Activated T-cell treated with anti-CD3 and anti-CD28 coated beads, Interleukin-2, amount 50 U/mL, for 24 hours (primary cell): ENCODE results near the gene CDK5R1.
"Not testable (repeated sequence)": the region's sequence is repeated elsewhere in the genome, so short reads cannot be mapped to it uniquely, and the experiment has no call there.

Source experiments
- DNase-seq: peaks from one replicate; pipeline ENCODE4 v3.0.0-alpha.2; 2020
- H3K27ac Mint-ChIP-seq: 2 replicates; pipeline ENCODE4 v1.8.0; 2020; ENCODE audit warnings: mild to moderate bottlenecking, mixed read lengths
- H3K27me3 Mint-ChIP-seq: 2 replicates; pipeline ENCODE4 v1.8.0; 2020; ENCODE audit warnings: mixed read lengths
- H3K36me3 Mint-ChIP-seq: 2 replicates; pipeline ENCODE4 v1.8.0; 2020; ENCODE audit warnings: low read depth, mixed read lengths
- H3K4me1 Mint-ChIP-seq: 2 replicates; pipeline ENCODE4 v1.8.0; 2020; ENCODE audit warnings: low read depth, mixed read lengths
- H3K4me3 Mint-ChIP-seq: 2 replicates; pipeline ENCODE4 v1.8.0; 2020; ENCODE audit warnings: mild to moderate bottlenecking, moderate library complexity, mixed read lengths
- H3K9me3 Mint-ChIP-seq: 2 replicates; pipeline ENCODE4 v1.8.0; 2020; ENCODE audit warnings: mixed read lengths

The CDK5R1 gene

DNA sequence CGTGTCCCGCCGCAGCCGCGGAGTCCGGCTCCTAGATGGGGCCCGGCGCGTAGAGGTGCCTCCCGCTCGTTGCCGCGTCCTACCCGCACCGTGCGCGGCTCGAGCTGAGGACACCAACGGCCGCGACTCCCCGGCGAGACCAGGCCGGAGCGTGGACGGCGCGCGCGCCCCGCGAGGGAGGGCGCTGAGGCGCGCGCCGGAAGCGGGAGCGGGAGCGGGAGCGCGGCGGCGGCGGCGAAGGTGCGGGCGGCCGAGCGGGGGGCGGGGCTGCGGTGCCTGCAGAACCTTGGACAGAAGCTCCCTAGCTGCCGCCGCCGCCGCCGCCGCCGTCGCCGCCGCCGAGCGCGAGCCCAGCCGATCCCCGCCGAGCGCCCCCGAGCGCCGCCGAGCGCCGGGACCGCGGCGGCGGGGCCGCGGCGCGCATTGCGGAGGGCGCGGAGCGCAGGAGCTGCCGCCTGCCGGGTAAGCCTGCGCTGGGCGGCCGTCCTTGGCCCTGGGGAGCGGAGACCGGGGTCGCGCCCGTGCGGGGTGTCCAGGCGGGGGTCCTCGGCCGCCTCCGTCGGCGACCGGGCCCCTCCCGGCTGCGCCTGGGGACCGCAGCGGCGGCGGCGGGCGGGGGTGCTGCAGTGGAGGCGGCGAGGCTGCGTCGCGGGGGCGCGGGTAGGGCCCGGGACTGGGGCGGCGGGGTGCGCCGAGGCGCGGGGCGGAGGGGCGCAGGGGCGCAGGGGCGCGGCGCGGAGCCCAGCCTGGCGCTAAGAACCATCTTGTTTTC lies at the start of gene CDK5R1:
Gene CDK5R1, plus strand, starts transcription at position 293 of the 772 bp plus-strand sequence. CDS start 628 bp downstream, outside the sequence.
- peaks cover 52% of the 10 kb centered on the region for H3K4me1 Mint-ChIP-seq

DNA sequence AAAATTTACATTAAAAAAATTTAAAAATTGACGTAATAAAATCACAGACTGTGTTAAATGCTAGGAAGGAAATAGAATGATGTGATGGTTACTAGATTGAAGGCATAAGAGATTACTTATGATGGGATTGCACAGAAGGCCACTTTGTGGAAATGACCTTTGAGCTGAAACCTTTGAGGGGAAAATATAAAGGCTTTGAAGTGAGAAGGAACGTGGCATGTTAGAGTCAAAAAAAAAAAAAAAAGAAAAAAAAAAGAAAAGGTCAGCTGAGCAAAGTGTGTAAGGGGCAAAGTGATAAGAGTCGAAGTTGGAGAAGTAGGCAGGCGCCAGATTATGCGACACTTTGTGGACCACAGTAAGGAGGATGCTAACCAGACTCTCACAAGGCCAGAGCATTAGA lies 46.1 kb upstream of the CDK5R1 start:
- H3K27ac Mint-ChIP-seq = no peak overlapping the region

More for the DNA sequence above, at the start of gene CDK5R1:
- peaks cover 64% of the 10 kb centered on the region for H3K36me3 Mint-ChIP-seq
- H3K27me3 Mint-ChIP-seq = no peaks in the 10 kb centered on the region
- peak within 1 kb of the TSS; percentile 86 for H3K27ac Mint-ChIP-seq
- peak within 1 kb of the TSS; percentile 90 for H3K4me3 Mint-ChIP-seq
- H3K9me3 Mint-ChIP-seq = no peaks in the 10 kb centered on the region
- DNase-seq = peak; percentile 83

DNA sequence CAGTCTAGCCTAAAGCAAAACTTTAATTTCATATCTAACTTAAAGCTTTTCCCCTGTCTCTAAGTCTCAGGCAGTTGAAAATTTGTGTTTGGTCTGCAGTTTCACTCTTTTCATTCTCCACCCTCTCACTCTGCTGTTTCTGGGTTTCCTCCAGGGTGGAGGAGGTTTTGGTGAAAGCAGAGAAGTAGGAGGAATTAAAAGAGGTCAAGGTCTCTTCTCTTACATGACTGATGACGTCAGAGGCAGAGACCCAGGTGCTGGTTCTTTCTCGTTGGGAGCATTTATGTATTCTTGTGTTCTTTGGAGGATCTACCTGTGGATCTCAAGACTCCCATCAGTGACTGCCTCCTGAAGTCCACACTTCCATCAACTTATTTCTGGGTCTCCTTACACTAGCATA lies 44.9 kb upstream of the CDK5R1 start:
- DNase-seq = no peak
- Mint-ChIP-seq H3K4me3 (no peak overlapping the region), H3K4me1 (peaks cover 29% of the 10 kb centered on the region), H3K36me3 (peaks cover 22% of the 10 kb centered on the region), H3K9me3 (no peaks in the 10 kb centered on the region), H3K27ac (no peak overlapping the region), H3K27me3 (peaks cover 6% of the 10 kb centered on the region)

More for the DNA sequence above, 46.1 kb upstream of the CDK5R1 start:
- Mint-ChIP-seq H3K4me1 (peaks cover 18% of the 10 kb centered on the region), H3K9me3 (no peaks in the 10 kb centered on the region), H3K27me3 (peaks cover 6% of the 10 kb centered on the region), H3K4me3 (no peak overlapping the region), H3K36me3 (peaks cover 10% of the 10 kb centered on the region)
- no peak for DNase-seq

DNA sequence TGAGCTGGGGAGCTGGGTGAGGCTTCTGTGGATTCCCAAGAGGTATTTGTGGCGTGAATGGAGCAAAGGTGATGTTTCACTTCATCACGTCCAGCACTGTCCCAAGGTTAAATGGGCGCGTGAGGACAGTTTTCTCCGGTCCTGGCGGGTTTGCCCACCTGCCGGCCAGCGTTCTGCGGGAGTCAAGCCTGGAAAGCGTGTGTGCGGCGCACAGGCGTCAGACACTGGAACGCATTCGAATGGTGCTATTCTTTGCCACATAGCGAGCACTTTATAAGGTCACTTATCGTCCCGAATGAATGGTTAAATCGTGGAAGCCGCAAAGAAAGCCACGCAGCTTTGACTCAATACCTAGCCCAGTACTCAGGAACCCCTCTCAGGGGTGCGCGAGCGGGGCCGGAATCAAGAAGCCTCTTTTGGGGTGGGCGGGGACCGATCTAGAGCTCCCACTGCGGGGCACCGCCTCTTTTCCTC lies 42.9 kb upstream of the CDK5R1 start:
- H3K27me3 Mint-ChIP-seq = peaks cover 6% of the 10 kb centered on the region
- H3K36me3 Mint-ChIP-seq = peaks cover 40% of the 10 kb centered on the region
- peak overlapping the region; percentile 83 for H3K4me3 Mint-ChIP-seq
- peak overlapping the region; percentile 87 for H3K27ac Mint-ChIP-seq
- peaks cover 41% of the 10 kb centered on the region for H3K4me1 Mint-ChIP-seq
- DNase-seq = no peak
- no peaks in the 10 kb centered on the region for H3K9me3 Mint-ChIP-seq

DNA sequence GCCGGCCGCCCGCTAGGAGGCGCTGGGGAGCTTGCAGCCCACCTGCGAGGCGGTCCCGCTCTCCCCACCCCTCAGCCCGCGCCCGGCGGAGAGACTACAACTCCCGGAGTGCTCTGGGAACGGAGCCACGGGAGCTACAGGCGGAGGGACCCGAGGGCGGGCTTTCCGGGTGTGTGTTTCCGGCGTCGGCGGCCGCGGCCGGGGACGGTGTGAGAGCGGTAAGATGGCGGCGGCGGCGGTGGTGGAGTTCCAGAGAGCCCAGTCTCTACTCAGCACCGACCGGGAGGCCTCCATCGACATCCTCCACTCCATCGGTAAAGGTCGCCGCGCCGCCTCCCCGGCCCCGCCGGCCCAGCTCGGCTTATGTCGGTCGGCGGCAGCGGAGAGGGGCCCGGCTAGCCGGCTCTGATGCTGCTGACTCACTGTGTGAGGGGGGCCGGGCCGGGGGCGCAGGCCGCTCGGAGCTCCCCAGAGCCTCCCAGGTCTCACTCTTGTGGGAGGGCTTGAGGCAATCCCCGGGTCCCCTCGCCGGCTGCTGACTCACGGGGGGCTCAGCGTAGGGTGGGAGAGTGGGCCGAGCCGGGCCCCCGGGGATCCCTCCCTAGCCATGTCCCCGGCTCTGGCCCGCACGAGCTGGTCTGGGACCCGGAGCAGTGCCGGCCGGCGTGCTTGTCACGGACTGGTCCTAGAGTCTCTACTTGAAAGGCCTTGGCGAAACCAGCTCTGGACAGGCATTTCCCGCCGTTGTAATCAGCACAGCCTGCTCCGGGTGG lies 42.3 kb upstream of the CDK5R1 start, which contains the start of gene PSMD11:
Gene PSMD11, plus strand, starts transcription at position 210 of the 773 bp plus-strand sequence. Its CDS starts 14 bp downstream, at position 224.
- H3K4me1 Mint-ChIP-seq = peaks cover 43% of the 10 kb centered on the region
- peaks cover 46% of the 10 kb centered on the region for H3K36me3 Mint-ChIP-seq
- peak; percentile 99 for DNase-seq
- peak within 1 kb of the TSS; percentile 87 for H3K27ac Mint-ChIP-seq
- no peaks in the 10 kb centered on the region for H3K9me3 Mint-ChIP-seq
- H3K27me3 Mint-ChIP-seq = peaks cover 6% of the 10 kb centered on the region
- peak within 1 kb of the TSS; percentile 83 for H3K4me3 Mint-ChIP-seq

DNA sequence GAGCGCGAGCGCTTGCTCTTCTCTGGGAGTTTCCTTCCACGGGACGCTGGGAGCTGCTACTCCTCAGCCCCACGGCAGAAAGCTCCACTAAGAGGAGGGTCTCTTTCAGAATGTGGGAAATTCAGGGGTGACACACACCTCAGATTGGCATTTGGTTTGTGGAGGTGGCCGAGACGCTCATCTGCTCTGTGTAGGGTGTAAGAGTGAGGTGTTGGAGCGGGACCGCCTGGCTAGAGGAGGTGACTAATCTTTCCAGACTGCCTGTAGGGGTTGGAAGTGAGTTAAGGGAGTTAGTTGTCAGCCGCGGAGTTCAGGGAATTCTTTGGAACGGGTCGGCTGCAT lies 41.7 kb upstream of the CDK5R1 start:
- H3K4me3 Mint-ChIP-seq = peak overlapping the region; percentile 83
- peaks cover 6% of the 10 kb centered on the region for H3K27me3 Mint-ChIP-seq
- peaks cover 52% of the 10 kb centered on the region for H3K36me3 Mint-ChIP-seq
- peaks cover 48% of the 10 kb centered on the region for H3K4me1 Mint-ChIP-seq
- DNase-seq = no peak
- H3K27ac Mint-ChIP-seq = peak overlapping the region; percentile 87
- no peaks in the 10 kb centered on the region for H3K9me3 Mint-ChIP-seq

DNA sequence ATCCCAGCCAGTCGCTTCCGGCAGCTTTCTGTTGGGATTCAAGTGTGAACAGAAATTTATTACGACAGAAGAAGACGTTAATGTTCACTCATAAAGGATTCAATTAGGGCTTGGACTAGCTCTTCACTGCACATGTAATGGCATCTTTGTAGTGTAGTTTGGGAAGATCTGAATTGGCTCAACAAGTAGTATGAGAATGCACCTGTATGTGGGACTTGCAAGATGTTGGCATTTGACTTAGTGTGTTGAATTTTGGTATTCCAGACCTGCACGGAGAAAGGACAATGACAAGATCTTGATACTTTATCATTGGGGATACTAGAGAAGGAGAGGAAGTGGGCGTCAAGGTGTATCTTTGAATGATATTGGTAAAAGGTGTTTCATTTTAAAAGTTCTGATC lies 41.3 kb upstream of the CDK5R1 start:
- Mint-ChIP-seq H3K27ac (peak overlapping the region; percentile 87), H3K4me3 (peak overlapping the region; percentile 83), H3K27me3 (peaks cover 6% of the 10 kb centered on the region), H3K36me3 (peaks cover 57% of the 10 kb centered on the region), H3K9me3 (no peaks in the 10 kb centered on the region), H3K4me1 (peaks cover 50% of the 10 kb centered on the region)
- no peak for DNase-seq

DNA sequence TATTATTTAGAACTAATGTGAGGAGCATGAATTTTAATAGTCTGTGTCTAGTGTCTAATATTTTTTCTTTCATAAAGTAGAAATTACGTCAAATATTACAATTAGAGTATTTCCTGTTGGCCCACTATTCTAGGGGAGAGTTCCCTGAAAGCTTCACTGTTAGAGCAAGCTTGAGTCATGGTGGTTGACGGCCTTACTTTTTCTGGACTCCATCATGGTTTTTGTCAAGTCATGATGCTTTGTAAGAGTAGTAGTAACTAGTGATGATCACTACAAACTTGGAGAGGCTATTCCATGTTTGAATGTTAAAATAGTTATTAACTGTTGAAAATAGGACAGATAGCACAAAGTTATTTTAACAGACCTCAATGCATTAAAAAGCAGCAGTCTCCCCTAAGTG lies 40.8 kb upstream of the CDK5R1 start:
- peak overlapping the region; percentile 87 for H3K27ac Mint-ChIP-seq
- peak overlapping the region; percentile 83 for H3K4me3 Mint-ChIP-seq
- H3K36me3 Mint-ChIP-seq = peaks cover 61% of the 10 kb centered on the region
- no peak for DNase-seq
- H3K9me3 Mint-ChIP-seq = no peaks in the 10 kb centered on the region
- peaks cover 6% of the 10 kb centered on the region for H3K27me3 Mint-ChIP-seq
- H3K4me1 Mint-ChIP-seq = peaks cover 48% of the 10 kb centered on the region

DNA sequence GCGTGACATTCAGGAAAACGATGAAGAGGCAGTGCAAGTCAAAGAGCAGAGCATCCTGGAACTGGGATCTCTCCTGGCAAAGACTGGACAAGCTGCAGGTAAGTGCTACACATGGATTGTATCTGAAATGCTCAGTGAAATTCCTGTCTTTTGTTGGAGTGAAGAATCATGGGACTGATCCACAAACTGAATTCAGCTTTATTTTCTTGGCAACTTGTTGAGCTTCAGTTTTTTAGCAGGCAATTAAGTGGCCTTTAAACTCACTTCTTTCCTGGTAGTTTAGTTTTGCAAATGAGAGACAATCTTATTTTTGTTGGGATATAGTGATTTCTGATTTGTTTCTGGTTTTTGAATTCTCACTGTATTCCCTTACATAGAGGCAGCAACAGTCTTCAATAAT lies 39.8 kb upstream of the CDK5R1 start:
- H3K27me3 Mint-ChIP-seq = peaks cover 6% of the 10 kb centered on the region
- no peaks in the 10 kb centered on the region for H3K9me3 Mint-ChIP-seq
- H3K4me1 Mint-ChIP-seq = peaks cover 50% of the 10 kb centered on the region

DNA sequence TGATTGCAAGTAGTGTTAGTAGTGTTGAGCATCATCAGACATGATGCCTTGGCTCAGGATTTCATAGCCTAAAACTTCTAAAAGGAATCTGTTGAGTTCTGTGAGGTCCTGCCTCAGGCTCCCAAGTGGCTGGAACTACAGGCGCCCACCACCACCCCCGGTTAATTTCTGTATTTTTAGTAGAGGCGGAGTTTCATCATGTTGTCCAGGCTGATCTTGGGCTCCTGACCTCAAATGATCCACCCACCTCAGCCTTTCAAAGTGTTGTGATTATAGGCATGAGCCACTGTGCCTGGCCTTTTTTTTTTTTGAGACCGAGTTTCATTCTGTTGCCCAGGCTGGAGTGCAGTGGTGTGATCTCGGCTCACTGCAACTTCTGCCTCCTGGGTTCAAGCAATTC lies 36.8 kb upstream of the CDK5R1 start:
- H3K4me1 Mint-ChIP-seq = peaks cover 51% of the 10 kb centered on the region
- DNase-seq = no peak
- H3K9me3 Mint-ChIP-seq = no peaks in the 10 kb centered on the region
- H3K36me3 Mint-ChIP-seq = peaks cover 99% of the 10 kb centered on the region
- no peaks in the 10 kb centered on the region for H3K27me3 Mint-ChIP-seq
- H3K27ac Mint-ChIP-seq = no peak overlapping the region
- no peak overlapping the region for H3K4me3 Mint-ChIP-seq

More for the DNA sequence above, 39.8 kb upstream of the CDK5R1 start:
- peak overlapping the region; percentile 83 for H3K4me3 Mint-ChIP-seq
- peaks cover 71% of the 10 kb centered on the region for H3K36me3 Mint-ChIP-seq
- no peak for DNase-seq
- H3K27ac Mint-ChIP-seq = peak overlapping the region; percentile 87

DNA sequence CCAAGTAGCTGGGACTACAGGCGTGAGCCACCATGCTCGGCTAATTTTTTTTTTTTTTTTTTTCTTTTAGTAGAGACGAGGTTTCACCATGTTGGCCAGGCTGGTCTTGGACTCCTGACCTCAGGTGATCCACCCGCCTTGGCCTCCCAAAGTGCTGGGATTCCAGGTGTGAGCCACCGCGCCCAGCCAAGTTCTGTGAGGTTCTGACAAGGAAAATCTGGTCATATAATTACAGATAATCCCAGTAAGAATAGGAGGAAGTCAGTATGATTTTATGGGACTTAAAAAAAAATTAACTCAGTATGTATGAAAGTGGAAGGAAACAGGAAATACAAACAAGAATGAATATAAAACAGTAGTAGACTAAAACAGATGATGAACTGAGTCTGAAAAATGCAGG lies 36.4 kb upstream of the CDK5R1 start:
- Mint-ChIP-seq H3K4me1 (peaks cover 51% of the 10 kb centered on the region), H3K36me3 (peaks cover 99% of the 10 kb centered on the region), H3K27ac (peak overlapping the region; percentile 44)
- not testable (repeated sequence) for H3K4me3 Mint-ChIP-seq, DNase-seq, H3K27me3 Mint-ChIP-seq, H3K9me3 Mint-ChIP-seq

DNA sequence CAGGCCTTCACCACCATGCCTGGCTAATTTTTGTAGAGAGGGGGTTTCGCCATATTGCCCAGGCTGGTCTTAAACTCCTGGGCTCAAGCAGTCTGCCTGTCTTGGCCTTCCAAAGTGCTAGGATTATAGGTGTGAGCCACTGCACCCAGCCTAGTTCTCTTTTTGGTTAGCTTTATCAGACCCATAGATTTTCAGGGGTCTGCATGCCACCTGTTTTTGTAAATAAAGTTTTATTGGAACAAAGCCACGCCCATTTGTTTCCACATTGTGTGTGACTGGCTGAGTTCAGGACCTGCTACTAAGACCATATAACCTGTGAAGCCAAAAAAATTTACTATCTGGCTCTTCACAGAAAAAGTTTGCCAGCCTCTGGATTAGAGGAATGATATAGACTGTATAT lies 34.9 kb upstream of the CDK5R1 start:
- Mint-ChIP-seq H3K4me3 (no peak overlapping the region), H3K27ac (peak overlapping the region; percentile 40), H3K36me3 (peaks cover 95% of the 10 kb centered on the region), H3K27me3 (no peaks in the 10 kb centered on the region), H3K4me1 (peaks cover 40% of the 10 kb centered on the region), H3K9me3 (no peaks in the 10 kb centered on the region)
- no peak for DNase-seq

DNA sequence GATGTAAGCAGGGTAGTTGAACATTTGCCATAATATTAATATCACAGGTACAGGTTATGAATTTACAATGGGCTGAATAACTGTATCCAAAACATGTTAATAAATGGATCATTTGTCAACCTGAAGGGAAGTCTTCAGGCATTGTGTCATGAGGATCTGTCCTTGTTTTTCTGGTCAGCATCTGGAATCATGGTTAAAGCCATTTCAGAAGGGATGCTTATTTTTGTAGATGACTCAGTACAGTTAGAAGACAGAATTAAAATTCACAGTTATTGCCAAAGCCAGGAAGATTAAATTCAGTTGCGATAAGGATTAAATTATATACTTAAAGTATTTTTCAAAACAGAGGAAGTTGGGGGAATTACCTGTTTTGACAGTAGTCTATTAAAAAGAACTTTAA lies 34.5 kb upstream of the CDK5R1 start:
- Mint-ChIP-seq H3K4me1 (peaks cover 40% of the 10 kb centered on the region), H3K27me3 (no peaks in the 10 kb centered on the region), H3K4me3 (no peak overlapping the region), H3K9me3 (no peaks in the 10 kb centered on the region), H3K27ac (no peak overlapping the region), H3K36me3 (peaks cover 95% of the 10 kb centered on the region)
- no peak for DNase-seq

DNA sequence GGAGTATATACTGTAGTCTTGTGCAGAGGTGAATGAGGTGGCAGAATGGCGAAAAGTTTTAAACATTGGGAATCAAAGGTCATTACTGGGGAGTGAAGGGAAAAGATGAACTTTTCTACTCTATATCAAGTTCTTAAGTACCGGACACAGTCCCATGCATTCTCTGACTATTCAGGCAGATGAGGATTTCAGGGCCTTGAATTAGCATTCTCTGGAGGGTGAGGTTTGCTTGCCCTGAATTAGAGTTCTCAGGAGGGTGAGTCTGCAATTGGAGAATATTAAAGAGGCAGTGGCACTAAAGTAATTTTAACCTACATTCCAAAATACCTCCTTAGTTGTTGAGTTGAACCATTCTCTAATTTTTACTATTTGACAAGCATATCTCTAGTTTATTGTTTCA lies 33.4 kb upstream of the CDK5R1 start:
- Mint-ChIP-seq H3K27ac (peak overlapping the region; percentile 23), H3K27me3 (no peaks in the 10 kb centered on the region)

DNA sequence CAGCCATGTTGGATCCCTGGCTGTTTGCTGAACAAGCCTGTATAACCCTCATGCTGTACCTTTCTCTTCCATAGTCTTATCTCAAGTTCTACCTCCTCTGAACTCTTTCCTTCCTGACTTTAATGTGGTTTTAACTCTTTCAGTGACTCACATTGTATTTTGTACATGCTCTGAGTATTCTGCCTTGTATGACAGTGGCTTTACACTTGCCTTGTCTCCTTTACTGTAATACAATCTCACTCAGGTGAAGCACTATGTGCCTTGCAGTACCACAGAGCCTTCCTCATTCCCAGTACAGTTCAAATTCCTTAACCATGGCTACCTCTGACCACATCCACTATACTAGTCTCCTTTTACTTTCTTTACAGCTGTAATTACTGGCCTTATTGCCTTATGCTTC lies 28.4 kb upstream of the CDK5R1 start:
- DNase-seq = no peak
- Mint-ChIP-seq H3K9me3 (no peaks in the 10 kb centered on the region), H3K4me1 (peaks cover 51% of the 10 kb centered on the region), H3K27me3 (no peaks in the 10 kb centered on the region), H3K4me3 (no peak overlapping the region), H3K36me3 (peaks cover 93% of the 10 kb centered on the region), H3K27ac (peak overlapping the region; percentile 76)

More for the DNA sequence above, 33.4 kb upstream of the CDK5R1 start:
- DNase-seq = no peak
- Mint-ChIP-seq H3K36me3 (peaks cover 96% of the 10 kb centered on the region), H3K4me1 (peaks cover 46% of the 10 kb centered on the region), H3K4me3 (no peak overlapping the region), H3K9me3 (no peaks in the 10 kb centered on the region)
